NCI-H748 (cell line): ENCODE measurements around the gene SPDYE17.
"Not testable (repeated sequence)": the region's sequence is repeated elsewhere in the genome, so short reads cannot be mapped to it uniquely, and the experiment has no call there.

ENCODE experiments used
- DNase-seq: peaks from one replicate; lab custom pipeline; 2025; ENCODE audit not compliant: unreplicated experiment; lab: John Stamatoyannopoulos, UW

SPDYE17 gene

GRCh38 chr7:76972391-76972790, 59.8 kb downstream of the SPDYE17 start:
- not testable (repeated sequence) for DNase-seq
